Stimulated activated memory B cell treated with anti-CD40 and anti-IgM and Interleukin-4, amounts not matched to agents 10 μg/mL and 1 μg/mL and 100 μg/mL, for 72 hours (primary cell): ENCODE data around the gene PRLR.
"Not testable (repeated sequence)": the region's sequence is repeated elsewhere in the genome, so short reads cannot be mapped to it uniquely, and the experiment has no call there.

Source experiments
- ATAC-seq: fragments of 150-1000 bp; cut with Tn5 transposase; 2 replicates; pipeline ENCODE4 v1.10.0; 2021
- H3K27ac Mint-ChIP-seq: one replicate; pipeline ENCODE4 v1.8.0; 2022; ENCODE audit warnings: mild to moderate bottlenecking, mixed read lengths
- H3K27me3 Mint-ChIP-seq: one replicate; pipeline ENCODE4 v1.8.0; 2022; ENCODE audit warnings: mixed read lengths
- H3K36me3 Mint-ChIP-seq: one replicate; pipeline ENCODE4 v1.8.0; 2022; ENCODE audit warnings: mixed read lengths
- H3K4me1 Mint-ChIP-seq: one replicate; pipeline ENCODE4 v1.8.0; 2022; ENCODE audit warnings: mixed read lengths
- H3K4me3 Mint-ChIP-seq: one replicate; pipeline ENCODE4 v1.8.0; 2022; ENCODE audit warnings: mild to moderate bottlenecking, moderate library complexity, mixed read lengths
- H3K9me3 Mint-ChIP-seq: one replicate; pipeline ENCODE4 v1.8.0; 2022; ENCODE audit warnings: mixed read lengths

Gene PRLR

GRCh38 chr5:35230038-35230611 lies at the start of gene PRLR:
TSS of gene PRLR (minus strand) at chr5:35230487. CDS start at chr5:35089620, 140,867 bp downstream.
- Mint-ChIP-seq H3K9me3 (no peaks in the 10 kb centered on the region), H3K4me3 (peak within 1 kb of the TSS; percentile 82), H3K36me3 (no peaks in the 10 kb centered on the region), H3K27me3 (peaks cover 55% of the 10 kb centered on the region), H3K27ac (peak within 1 kb of the TSS; percentile 80), H3K4me1 (peaks cover 15% of the 10 kb centered on the region)
- ATAC-seq: no peak

GRCh38 chr5:35274839-35275509 lies 44.7 kb upstream of the PRLR start:
- no peak for ATAC-seq
- Mint-ChIP-seq H3K27ac (no peak overlapping the region), H3K36me3 (no peaks in the 10 kb centered on the region), H3K27me3 (peaks cover 10% of the 10 kb centered on the region), H3K4me3 (no peak overlapping the region), H3K4me1 (no peaks in the 10 kb centered on the region), H3K9me3 (peaks cover 5% of the 10 kb centered on the region)

- H3K27ac Mint-ChIP-seq: no peak overlapping the region
- H3K4me3 Mint-ChIP-seq: no peak overlapping the region
- no peaks in the 10 kb centered on the region for H3K4me1 Mint-ChIP-seq
- no peaks in the 10 kb centered on the region for H3K9me3 Mint-ChIP-seq
- no peak for ATAC-seq
- H3K36me3 Mint-ChIP-seq: no peaks in the 10 kb centered on the region
- H3K27me3 Mint-ChIP-seq: no peaks in the 10 kb centered on the region
Measured at GRCh38 chr5:35269006-35269405, 38.7 kb upstream of the PRLR start.

- Mint-ChIP-seq H3K27me3 (no peaks in the 10 kb centered on the region), H3K36me3 (no peaks in the 10 kb centered on the region), H3K9me3 (no peaks in the 10 kb centered on the region), H3K4me1 (no peaks in the 10 kb centered on the region), H3K27ac (no peak overlapping the region), H3K4me3 (no peak overlapping the region)
- ATAC-seq: no peak
Measured at GRCh38 chr5:35266276-35266675, 36.0 kb upstream of the PRLR start.

- no peaks in the 10 kb centered on the region for H3K36me3 Mint-ChIP-seq
- ATAC-seq: no peak
- no peaks in the 10 kb centered on the region for H3K9me3 Mint-ChIP-seq
Measured at GRCh38 chr5:35264509-35264908, 34.2 kb upstream of the PRLR start.

GRCh38 chr5:35263266-35263877 lies 33.1 kb upstream of the PRLR start:
- Mint-ChIP-seq H3K27ac (no peak overlapping the region), H3K27me3 (no peaks in the 10 kb centered on the region), H3K4me1 (no peaks in the 10 kb centered on the region), H3K4me3 (no peak overlapping the region), H3K9me3 (no peaks in the 10 kb centered on the region), H3K36me3 (no peaks in the 10 kb centered on the region)
- ATAC-seq: no peak

More at GRCh38 chr5:35264509-35264908, 34.2 kb upstream of the PRLR start:
- H3K4me3 Mint-ChIP-seq: no peak overlapping the region
- H3K4me1 Mint-ChIP-seq: no peaks in the 10 kb centered on the region
- no peak overlapping the region for H3K27ac Mint-ChIP-seq
- no peaks in the 10 kb centered on the region for H3K27me3 Mint-ChIP-seq

GRCh38 chr5:35253582-35253981 lies 23.3 kb upstream of the PRLR start:
- Mint-ChIP-seq H3K27ac (no peak overlapping the region), H3K4me1 (peaks cover 5% of the 10 kb centered on the region), H3K36me3 (peaks cover 6% of the 10 kb centered on the region), H3K4me3 (no peak overlapping the region), H3K9me3 (peaks cover 11% of the 10 kb centered on the region), H3K27me3 (no peaks in the 10 kb centered on the region)
- no peak for ATAC-seq

GRCh38 chr5:35252963-35253362 lies 22.7 kb upstream of the PRLR start:
- no peak overlapping the region for H3K27ac Mint-ChIP-seq
- H3K27me3 Mint-ChIP-seq: no peaks in the 10 kb centered on the region
- peaks cover 5% of the 10 kb centered on the region for H3K4me1 Mint-ChIP-seq
- H3K4me3 Mint-ChIP-seq: no peak overlapping the region
- no peak for ATAC-seq
- H3K36me3 Mint-ChIP-seq: peaks cover 6% of the 10 kb centered on the region
- peaks cover 11% of the 10 kb centered on the region for H3K9me3 Mint-ChIP-seq

- Mint-ChIP-seq H3K36me3 (peaks cover 6% of the 10 kb centered on the region), H3K27me3 (no peaks in the 10 kb centered on the region), H3K4me3 (no peak overlapping the region), H3K9me3 (peaks cover 8% of the 10 kb centered on the region), H3K4me1 (peaks cover 5% of the 10 kb centered on the region), H3K27ac (no peak overlapping the region)
- ATAC-seq: peak; percentile 8
Measured at GRCh38 chr5:35248843-35249780, 18.8 kb upstream of the PRLR start.

GRCh38 chr5:35247648-35248034 lies 17.4 kb upstream of the PRLR start:
- no peak for ATAC-seq
- Mint-ChIP-seq H3K36me3 (no peaks in the 10 kb centered on the region), H3K4me1 (peaks cover 5% of the 10 kb centered on the region), H3K27ac (no peak overlapping the region), H3K4me3 (no peak overlapping the region), H3K9me3 (peaks cover 2% of the 10 kb centered on the region), H3K27me3 (no peaks in the 10 kb centered on the region)

- no peak overlapping the region for H3K27ac Mint-ChIP-seq
- peaks cover 5% of the 10 kb centered on the region for H3K4me1 Mint-ChIP-seq
- no peaks in the 10 kb centered on the region for H3K27me3 Mint-ChIP-seq
- H3K4me3 Mint-ChIP-seq: no peak overlapping the region
- H3K36me3 Mint-ChIP-seq: no peaks in the 10 kb centered on the region
- no peak for ATAC-seq
- H3K9me3 Mint-ChIP-seq: peaks cover 1% of the 10 kb centered on the region
Measured at GRCh38 chr5:35246900-35247647, 16.8 kb upstream of the PRLR start.

GRCh38 chr5:35246411-35246810 lies 16.1 kb upstream of the PRLR start:
- H3K9me3 Mint-ChIP-seq: no peaks in the 10 kb centered on the region

GRCh38 chr5:35245371-35245770 lies 15.1 kb upstream of the PRLR start:
- H3K4me3 Mint-ChIP-seq, H3K36me3 Mint-ChIP-seq, H3K27me3 Mint-ChIP-seq, H3K9me3 Mint-ChIP-seq, ATAC-seq, H3K27ac Mint-ChIP-seq, H3K4me1 Mint-ChIP-seq: not testable (repeated sequence)

More at GRCh38 chr5:35246411-35246810, 16.1 kb upstream of the PRLR start:
- Mint-ChIP-seq H3K27ac (no peak overlapping the region), H3K36me3 (no peaks in the 10 kb centered on the region), H3K27me3 (no peaks in the 10 kb centered on the region), H3K4me3 (no peak overlapping the region), H3K4me1 (peaks cover 5% of the 10 kb centered on the region)
- ATAC-seq: no peak

GRCh38 chr5:35244171-35244570 lies 13.9 kb upstream of the PRLR start:
- Mint-ChIP-seq H3K27ac (no peak overlapping the region), H3K36me3 (no peaks in the 10 kb centered on the region), H3K4me3 (no peak overlapping the region), H3K27me3 (no peaks in the 10 kb centered on the region), H3K9me3 (no peaks in the 10 kb centered on the region), H3K4me1 (peaks cover under 1% of the 10 kb centered on the region)
- no peak for ATAC-seq
